HEK293 (cell line): Measurements from ENCODE around the gene C4orf50.
A peak's percentile ranks its signal among the peaks of the same experiment; 100 is the strongest.

Experiments used
- CTCF ChIA-PET: fragments of 350-600 bp; formaldehyde crosslinking; extraction: SDS; loops from one replicate; lab custom pipeline; 2021; ENCODE audit warnings: antibody characterized with exemption; lab: Yijun Ruan, JAX
- POLR2A ChIA-PET: fragments of 300-600 bp; formaldehyde crosslinking; extraction: SDS; loops from one replicate; lab custom pipeline; 2020; ENCODE audit warnings: antibody characterized with exemption, inconsistent platforms; lab: Yijun Ruan, JAX
- H3K27ac ChIP-seq: fragments of 200-500 bp; sonication (Bioruptor generic); 2 replicates; pipeline ENCODE4 v1.5.1; 2014; ENCODE audit warnings: low read depth, low read length, control low read depth, inconsistent platforms; ENCODE audit errors: extremely low read depth
- H3K36me3 ChIP-seq, 2 experiments: fragments of 200-500 bp in 1 of 2; sonication (Bioruptor generic) in 1 of 2; 1 replicate in 1 of 2; 2 replicates in 1 of 2; pipeline ENCODE4 v1.5.1; 2014 to 2017; ENCODE audit warnings: inconsistent platforms in 2 of 2, low read length in 2 of 2; ENCODE audit not compliant: control insufficient read depth in 2 of 2, insufficient read depth in 1 of 2
- H3K4me1 ChIP-seq: fragments of 200-500 bp; sonication (Bioruptor generic); 2 replicates; pipeline ENCODE4 v1.5.1; 2014; ENCODE audit warnings: mild to moderate bottlenecking, low read length, inconsistent platforms; ENCODE audit not compliant: control insufficient read depth, insufficient read depth
- H3K4me3 ChIP-seq: 2 replicates; pipeline ENCODE4 v1.5.1; 2011; ENCODE audit warnings: low read depth, mild to moderate bottlenecking, control low read depth, low read length, moderate library complexity
- H3K9me3 ChIP-seq: fragments of 200-500 bp; sonication (Bioruptor generic); 2 replicates; pipeline ENCODE4 v1.5.1; 2014; ENCODE audit warnings: low read depth, low read length, inconsistent platforms; ENCODE audit not compliant: control insufficient read depth, insufficient read depth
- SP2 ChIP-seq: fragments of 450-650 bp; formaldehyde crosslinking; IDR thresholded peaks from 2 replicates; pipeline ENCODE4 v1.5.1; 2016; ENCODE audit warnings: missing biosample characterization, missing genetic modification characterization
- SP3 ChIP-seq: fragments of 450-650 bp; formaldehyde crosslinking; IDR thresholded peaks from 2 replicates; pipeline ENCODE4 v1.5.1; 2016; ENCODE audit warnings: missing biosample characterization, missing genetic modification characterization
- SP7 ChIP-seq: fragments of 450-650 bp; formaldehyde crosslinking; IDR thresholded peaks from 2 replicates; pipeline ENCODE4 v1.5.1; 2016; ENCODE audit warnings: missing biosample characterization, missing genetic modification characterization
- TCF7L2 ChIP-seq: IDR thresholded peaks from 2 replicates; pipeline ENCODE4 v1.6.1; 2011; ENCODE audit warnings: low read depth, mild to moderate bottlenecking, inconsistent platforms, low read length, moderate library complexity, borderline replicate concordance
- ZBTB17 ChIP-seq: fragments of 450-650 bp; formaldehyde crosslinking; IDR thresholded peaks from 2 replicates; pipeline ENCODE4 v1.5.1; 2016; ENCODE audit warnings: missing biosample characterization, missing genetic modification characterization
- ZBTB7A ChIP-seq: fragments of 450-650 bp; formaldehyde crosslinking; IDR thresholded peaks from 2 replicates; pipeline ENCODE4 v1.5.1; 2016; ENCODE audit warnings: low read depth, missing biosample characterization, missing genetic modification characterization
- ZIC2 ChIP-seq: fragments of 450-650 bp; formaldehyde crosslinking; IDR thresholded peaks from 2 replicates; pipeline ENCODE4 v1.5.1; 2016; ENCODE audit warnings: missing biosample characterization, missing genetic modification characterization
- ZNF157 ChIP-seq: fragments of 450-650 bp; formaldehyde crosslinking; IDR thresholded peaks from 2 replicates; pipeline ENCODE4 v1.5.1; 2016; ENCODE audit warnings: missing biosample characterization, missing genetic modification characterization
- ZNF16 ChIP-seq: fragments of 450-650 bp; formaldehyde crosslinking; IDR thresholded peaks from 2 replicates; pipeline ENCODE4 v1.5.1; 2016; ENCODE audit warnings: low read depth, missing biosample characterization, missing genetic modification characterization
- ZNF184 ChIP-seq: fragments of 450-650 bp; IDR thresholded peaks from 2 replicates; pipeline ENCODE4 v1.5.1; 2018; ENCODE audit warnings: missing biosample characterization, mild to moderate bottlenecking, missing genetic modification characterization
- ZNF19 ChIP-seq: fragments of 450-650 bp; formaldehyde crosslinking; IDR thresholded peaks from 2 replicates; pipeline ENCODE4; 2016; ENCODE audit warnings: missing biosample characterization, missing genetic modification characterization, low read depth
- ZNF221 ChIP-seq: fragments of 450-650 bp; formaldehyde crosslinking; IDR thresholded peaks from 2 replicates; pipeline ENCODE4 v1.5.1; 2017; ENCODE audit warnings: missing biosample characterization, missing genetic modification characterization, borderline replicate concordance
- ZNF335 ChIP-seq: fragments of 450-650 bp; formaldehyde crosslinking; conservative IDR thresholded peaks from 2 replicates; pipeline ENCODE4 v1.5.1; 2016; ENCODE audit warnings: missing biosample characterization, missing genetic modification characterization
- ZNF341 ChIP-seq: fragments of 450-650 bp; formaldehyde crosslinking; IDR thresholded peaks from 2 replicates; pipeline ENCODE4; 2016; ENCODE audit warnings: low read depth, missing biosample characterization, missing genetic modification characterization
- ZNF391 ChIP-seq: fragments of 450-650 bp; formaldehyde crosslinking; IDR thresholded peaks from 2 replicates; pipeline ENCODE4 v1.5.1; 2016; ENCODE audit warnings: low read depth, missing biosample characterization, missing genetic modification characterization, borderline replicate concordance
- ZNF423 ChIP-seq: fragments of 450-650 bp; formaldehyde crosslinking; IDR thresholded peaks from 2 replicates; pipeline ENCODE4 v1.5.1; 2016; ENCODE audit warnings: missing biosample characterization, missing genetic modification characterization
- ZNF473 ChIP-seq: fragments of 450-650 bp; formaldehyde crosslinking; IDR thresholded peaks from 2 replicates; pipeline ENCODE4 v1.5.1; 2017; ENCODE audit warnings: missing biosample characterization, missing genetic modification characterization
- ZNF560 ChIP-seq: fragments of 450-650 bp; formaldehyde crosslinking; IDR thresholded peaks from 2 replicates; pipeline ENCODE4 v1.5.1; 2017; ENCODE audit warnings: missing biosample characterization, missing genetic modification characterization, borderline replicate concordance
- ZNF600 ChIP-seq: fragments of 450-650 bp; formaldehyde crosslinking; IDR thresholded peaks from 2 replicates; pipeline ENCODE4 v1.5.1; 2016; ENCODE audit warnings: missing biosample characterization, missing genetic modification characterization
- ZNF621 ChIP-seq: fragments of 450-650 bp; formaldehyde crosslinking; IDR thresholded peaks from 2 replicates; pipeline ENCODE4 v1.5.1; 2017; ENCODE audit warnings: missing biosample characterization, missing genetic modification characterization
- ZNF654 ChIP-seq: fragments of 450-650 bp; formaldehyde crosslinking; IDR thresholded peaks from 2 replicates; pipeline ENCODE4 v1.5.1; 2016; ENCODE audit warnings: low read depth, missing biosample characterization, missing genetic modification characterization
- TF ChIP-seq, protein P1 (sequence below): fragments of 450-650 bp; formaldehyde crosslinking; IDR thresholded peaks from 2 replicates; pipeline ENCODE4 v1.5.1; 2017; ENCODE audit warnings: missing biosample characterization, missing genetic modification characterization
- TF ChIP-seq, protein P2 (sequence below): fragments of 450-650 bp; formaldehyde crosslinking; IDR thresholded peaks from 2 replicates; pipeline ENCODE4 v1.5.1; 2016; ENCODE audit warnings: missing biosample characterization, missing genetic modification characterization, borderline replicate concordance
- TF ChIP-seq, protein P3 (sequence below): fragments of 450-650 bp; formaldehyde crosslinking; IDR thresholded peaks from 2 replicates; pipeline ENCODE4 v1.5.1; 2016; ENCODE audit warnings: missing biosample characterization, missing genetic modification characterization
- TF ChIP-seq, protein P4 (sequence below): fragments of 450-650 bp; formaldehyde crosslinking; IDR thresholded peaks from 2 replicates; pipeline ENCODE4 v1.5.1; 2016; ENCODE audit warnings: missing biosample characterization, missing genetic modification characterization
- TF ChIP-seq, protein P5 (sequence below): fragments of 450-650 bp; formaldehyde crosslinking; IDR thresholded peaks from 2 replicates; pipeline ENCODE4; 2016; ENCODE audit warnings: missing biosample characterization, missing genetic modification characterization
- TF ChIP-seq, protein P6 (sequence below): fragments of 450-650 bp; formaldehyde crosslinking; IDR thresholded peaks from 2 replicates; pipeline ENCODE4 v1.5.1; 2016; ENCODE audit warnings: missing biosample characterization, missing genetic modification characterization

Gene C4orf50

DNA sequence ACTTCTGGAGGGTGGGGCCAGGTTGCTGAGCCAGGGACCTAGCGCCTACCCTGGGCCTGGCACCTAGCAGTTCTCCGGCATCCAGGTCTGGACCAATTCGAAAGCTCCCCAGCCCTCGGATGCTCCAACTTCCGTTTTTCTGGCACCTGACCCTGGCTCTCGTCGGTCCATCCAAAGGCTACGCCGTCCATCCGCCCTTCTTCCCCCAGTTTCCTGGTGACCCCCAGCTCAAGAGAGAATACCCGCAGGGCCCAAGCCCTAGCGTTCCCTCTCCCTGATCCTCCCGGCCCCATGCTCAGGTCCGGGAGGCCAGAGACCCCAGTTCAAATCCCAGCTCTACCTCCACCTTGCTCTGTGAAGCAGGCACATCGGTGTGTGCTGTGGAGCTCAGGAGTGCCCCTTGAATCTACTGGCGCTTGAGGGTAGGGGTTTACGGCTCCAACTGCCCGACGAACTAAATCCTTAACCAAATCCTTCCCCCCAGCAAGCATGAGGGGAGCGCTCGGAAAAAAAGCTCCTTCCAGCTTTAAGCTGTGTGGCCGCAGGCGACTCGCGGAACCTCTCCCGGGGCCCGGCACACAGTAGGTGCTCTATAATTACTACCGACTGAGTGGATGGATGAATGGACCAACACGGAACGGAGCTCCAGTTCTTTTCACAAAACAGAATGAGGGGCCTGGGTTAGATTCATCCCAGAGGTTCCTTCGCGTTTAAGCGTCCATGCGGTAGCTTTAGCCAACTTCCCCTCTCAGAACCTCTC, 126.5 kb downstream of the C4orf50 start:
- Histone ChIP-seq H3K4me1 (no peaks in the 10 kb centered on the region), H3K9me3 (no peaks in the 10 kb centered on the region), H3K27ac (no peak overlapping the region), H3K4me3 (no peak overlapping the region), H3K36me3 (no peaks in the 10 kb centered on the region)
- no peak for TF ChIP-seq ZNF19
- no peak for TF ChIP-seq ZNF184
- no peak for TF ChIP-seq SP7 (tag by site-specific recombination)
- no peak for TF ChIP-seq ZNF423 (tag by site-specific recombination)
- TF ChIP-seq ZNF654 (tag by site-specific recombination) = no peak
- TF ChIP-seq ZIC2 = no peak
- TF ChIP-seq ZNF16 (tag by site-specific recombination) = no peak
- no peak for TF ChIP-seq ZNF221
- TF ChIP-seq, protein P1, sequence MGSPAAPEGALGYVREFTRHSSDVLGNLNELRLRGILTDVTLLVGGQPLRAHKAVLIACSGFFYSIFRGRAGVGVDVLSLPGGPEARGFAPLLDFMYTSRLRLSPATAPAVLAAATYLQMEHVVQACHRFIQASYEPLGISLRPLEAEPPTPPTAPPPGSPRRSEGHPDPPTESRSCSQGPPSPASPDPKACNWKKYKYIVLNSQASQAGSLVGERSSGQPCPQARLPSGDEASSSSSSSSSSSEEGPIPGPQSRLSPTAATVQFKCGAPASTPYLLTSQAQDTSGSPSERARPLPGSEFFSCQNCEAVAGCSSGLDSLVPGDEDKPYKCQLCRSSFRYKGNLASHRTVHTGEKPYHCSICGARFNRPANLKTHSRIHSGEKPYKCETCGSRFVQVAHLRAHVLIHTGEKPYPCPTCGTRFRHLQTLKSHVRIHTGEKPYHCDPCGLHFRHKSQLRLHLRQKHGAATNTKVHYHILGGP (tag by site-specific recombination) = no peak
- TF ChIP-seq, protein P2, sequence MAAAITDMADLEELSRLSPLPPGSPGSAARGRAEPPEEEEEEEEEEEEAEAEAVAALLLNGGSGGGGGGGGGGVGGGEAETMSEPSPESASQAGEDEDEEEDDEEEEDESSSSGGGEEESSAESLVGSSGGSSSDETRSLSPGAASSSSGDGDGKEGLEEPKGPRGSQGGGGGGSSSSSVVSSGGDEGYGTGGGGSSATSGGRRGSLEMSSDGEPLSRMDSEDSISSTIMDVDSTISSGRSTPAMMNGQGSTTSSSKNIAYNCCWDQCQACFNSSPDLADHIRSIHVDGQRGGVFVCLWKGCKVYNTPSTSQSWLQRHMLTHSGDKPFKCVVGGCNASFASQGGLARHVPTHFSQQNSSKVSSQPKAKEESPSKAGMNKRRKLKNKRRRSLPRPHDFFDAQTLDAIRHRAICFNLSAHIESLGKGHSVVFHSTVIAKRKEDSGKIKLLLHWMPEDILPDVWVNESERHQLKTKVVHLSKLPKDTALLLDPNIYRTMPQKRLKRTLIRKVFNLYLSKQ (tag by site-specific recombination) = no peak
- TF ChIP-seq ZNF473 (tag by site-specific recombination) = no peak
- TF ChIP-seq ZNF391 = no peak
- no peak for TF ChIP-seq TCF7L2
- TF ChIP-seq, protein P3, sequence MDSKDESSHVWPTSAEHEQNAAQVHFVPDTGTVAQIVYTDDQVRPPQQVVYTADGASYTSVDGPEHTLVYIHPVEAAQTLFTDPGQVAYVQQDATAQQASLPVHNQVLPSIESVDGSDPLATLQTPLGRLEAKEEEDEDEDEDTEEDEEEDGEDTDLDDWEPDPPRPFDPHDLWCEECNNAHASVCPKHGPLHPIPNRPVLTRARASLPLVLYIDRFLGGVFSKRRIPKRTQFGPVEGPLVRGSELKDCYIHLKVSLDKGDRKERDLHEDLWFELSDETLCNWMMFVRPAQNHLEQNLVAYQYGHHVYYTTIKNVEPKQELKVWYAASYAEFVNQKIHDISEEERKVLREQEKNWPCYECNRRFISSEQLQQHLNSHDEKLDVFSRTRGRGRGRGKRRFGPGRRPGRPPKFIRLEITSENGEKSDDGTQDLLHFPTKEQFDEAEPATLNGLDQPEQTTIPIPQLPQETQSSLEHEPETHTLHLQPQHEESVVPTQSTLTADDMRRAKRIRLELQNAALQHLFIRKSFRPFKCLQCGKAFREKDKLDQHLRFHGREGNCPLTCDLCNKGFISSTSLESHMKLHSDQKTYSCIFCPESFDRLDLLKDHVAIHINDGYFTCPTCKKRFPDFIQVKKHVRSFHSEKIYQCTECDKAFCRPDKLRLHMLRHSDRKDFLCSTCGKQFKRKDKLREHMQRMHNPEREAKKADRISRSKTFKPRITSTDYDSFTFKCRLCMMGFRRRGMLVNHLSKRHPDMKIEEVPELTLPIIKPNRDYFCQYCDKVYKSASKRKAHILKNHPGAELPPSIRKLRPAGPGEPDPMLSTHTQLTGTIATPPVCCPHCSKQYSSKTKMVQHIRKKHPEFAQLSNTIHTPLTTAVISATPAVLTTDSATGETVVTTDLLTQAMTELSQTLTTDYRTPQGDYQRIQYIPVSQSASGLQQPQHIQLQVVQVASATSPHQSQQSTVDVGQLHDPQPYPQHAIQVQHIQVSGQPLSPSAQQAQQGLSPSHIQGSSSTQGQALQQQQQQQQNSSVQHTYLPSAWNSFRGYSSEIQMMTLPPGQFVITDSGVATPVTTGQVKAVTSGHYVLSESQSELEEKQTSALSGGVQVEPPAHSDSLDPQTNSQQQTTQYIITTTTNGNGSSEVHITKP (tag by site-specific recombination) = no peak
- no peak for TF ChIP-seq ZNF600
- TF ChIP-seq ZNF621 (tag by site-specific recombination) = no peak
- no peak for TF ChIP-seq ZNF157
- TF ChIP-seq, protein P4, sequence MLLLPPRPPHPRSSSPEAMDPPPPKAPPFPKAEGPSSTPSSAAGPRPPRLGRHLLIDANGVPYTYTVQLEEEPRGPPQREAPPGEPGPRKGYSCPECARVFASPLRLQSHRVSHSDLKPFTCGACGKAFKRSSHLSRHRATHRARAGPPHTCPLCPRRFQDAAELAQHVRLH (tag by site-specific recombination) = no peak
- POLR2A ChIA-PET = interaction anchor here (0.6 kb wide), 1 partner anchor 865 kb away, joined by 5 read pairs; no protein-coding TSS in a partner anchor
- CTCF ChIA-PET = interaction anchor here (0.5 to 1.1 kb wide), 2 partner anchors 106 to 318 kb away, joined by 3 to 4 read pairs; no protein-coding TSS in a partner anchor

DNA sequence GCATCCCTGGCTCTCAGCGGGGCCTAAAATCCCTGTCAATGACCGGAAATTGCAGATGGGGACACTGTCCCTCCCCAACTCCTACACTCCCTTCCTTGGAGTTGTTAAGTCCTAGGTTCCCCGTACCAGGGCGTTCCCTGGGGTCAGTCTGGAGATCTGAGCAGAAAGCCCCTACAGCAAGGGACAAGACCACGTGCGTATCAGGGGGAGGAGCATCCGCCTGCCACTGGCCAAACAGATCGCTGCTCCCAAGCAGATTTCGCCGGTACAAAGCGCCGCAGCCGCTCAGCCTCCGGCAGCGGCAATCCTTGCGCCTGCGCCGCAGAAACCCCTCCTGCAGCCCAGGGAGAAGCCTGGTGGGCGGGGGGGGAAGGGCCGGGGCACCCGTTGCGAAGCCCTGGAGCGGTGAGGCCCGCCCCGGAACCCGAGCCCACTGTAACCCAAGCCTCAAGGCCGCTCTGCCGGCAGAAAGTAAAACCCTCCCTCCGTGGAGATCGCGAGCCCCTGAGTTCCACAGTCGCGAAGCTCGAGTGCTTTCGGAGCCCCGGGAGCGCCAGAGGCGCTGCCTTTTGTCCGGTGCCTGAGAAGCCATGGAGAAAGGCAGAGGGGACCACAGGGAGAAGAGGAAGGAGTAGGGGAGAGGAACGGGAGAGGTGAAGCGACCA, 128.0 kb downstream of the C4orf50 start:
- Histone ChIP-seq H3K4me1 (no peaks in the 10 kb centered on the region), H3K9me3 (no peaks in the 10 kb centered on the region), H3K36me3 (no peaks in the 10 kb centered on the region), H3K4me3 (no peak overlapping the region), H3K27ac (no peak overlapping the region)
- ChIA-PET CTCF (no interaction called here), POLR2A (no interaction called here)
- TF ChIP-seq, protein P5, sequence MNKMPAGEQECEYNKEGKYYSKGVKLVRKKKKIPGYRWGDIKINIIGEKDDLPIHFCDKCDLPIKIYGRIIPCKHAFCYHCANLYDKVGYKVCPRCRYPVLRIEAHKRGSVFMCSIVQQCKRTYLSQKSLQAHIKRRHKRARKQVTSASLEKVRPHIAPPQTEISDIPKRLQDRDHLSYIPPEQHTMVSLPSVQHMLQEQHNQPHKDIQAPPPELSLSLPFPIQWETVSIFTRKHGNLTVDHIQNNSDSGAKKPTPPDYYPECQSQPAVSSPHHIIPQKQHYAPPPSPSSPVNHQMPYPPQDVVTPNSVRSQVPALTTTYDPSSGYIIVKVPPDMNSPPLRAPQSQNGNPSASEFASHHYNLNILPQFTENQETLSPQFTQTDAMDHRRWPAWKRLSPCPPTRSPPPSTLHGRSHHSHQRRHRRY = no peak
- TF ChIP-seq SP2 (tag by site-specific recombination) = peak; percentile 77
- no peak for TF ChIP-seq ZNF560
- peak; percentile 64 for TF ChIP-seq ZNF341 (tag by site-specific recombination)
- TF ChIP-seq ZNF335 (tag by site-specific recombination) = peak; percentile 69
- TF ChIP-seq, protein P6, sequence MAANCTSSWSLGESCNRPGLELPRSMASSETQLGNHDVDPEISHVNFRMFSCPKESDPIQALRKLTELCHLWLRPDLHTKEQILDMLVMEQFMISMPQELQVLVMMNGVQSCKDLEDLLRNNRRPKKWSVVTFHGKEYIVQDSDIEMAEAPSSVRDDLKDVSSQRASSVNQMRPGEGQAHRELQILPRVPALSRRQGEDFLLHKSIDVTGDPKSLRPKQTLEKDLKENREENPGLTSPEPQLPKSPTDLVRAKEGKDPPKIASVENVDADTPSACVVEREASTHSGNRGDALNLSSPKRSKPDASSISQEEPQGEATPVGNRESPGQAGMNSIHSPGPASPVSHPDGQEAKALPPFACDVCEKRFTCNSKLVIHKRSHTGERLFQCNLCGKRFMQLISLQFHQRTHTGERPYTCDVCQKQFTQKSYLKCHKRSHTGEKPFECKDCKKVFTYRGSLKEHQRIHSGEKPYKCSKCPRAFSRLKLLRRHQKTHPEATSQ (tag by site-specific recombination) = no peak
- peak; percentile 43; the same call in 1 of the 2 replicates for TF ChIP-seq SP3
- TF ChIP-seq ZBTB17 (tag by site-specific recombination) = peak; percentile 43; the same call in 1 of the 2 replicates
- no peak for TF ChIP-seq ZBTB7A (tag by site-specific recombination)
